ENCODE results near the gene IL1R2. TPM values are rescaled to one million over a fixed set of nuclear protein-coding genes. Genes with fewer than 3 reads are reported as not detected.

The IL1R2 gene
- total and polyA plus RNA-seq, 2 of the 8 experiments (the other 6 are each of a cell fraction or from before 2014, with no cell fraction given) = 0.06 TPM; not detected in 1

DNA sequence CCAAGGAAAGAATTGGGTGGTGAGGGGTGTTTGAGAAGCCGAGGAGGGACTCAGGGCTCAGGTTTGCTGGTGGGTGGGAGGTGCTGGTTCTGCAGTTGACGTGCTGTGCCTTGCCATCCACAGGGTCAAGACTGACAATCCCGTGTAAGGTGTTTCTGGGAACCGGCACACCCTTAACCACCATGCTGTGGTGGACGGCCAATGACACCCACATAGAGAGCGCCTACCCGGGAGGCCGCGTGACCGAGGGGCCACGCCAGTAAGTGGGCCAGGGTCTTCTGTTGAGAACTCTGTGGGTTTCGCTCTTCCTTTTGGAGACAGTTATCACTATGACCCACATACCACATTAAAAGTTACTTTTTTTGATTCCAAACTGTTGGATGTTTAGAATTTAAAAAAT is 32.6 kb downstream of the IL1R2 start:
- Histone ChIP-seq H2BK5ac (ENCODE audit: low read depth, low read length) (no peak overlapping the region), H2BK120ac (replicated peaks; ENCODE audit: low read depth, low read length) (no peak overlapping the region), H3K9me3 (ENCODE audit: insufficient read depth in 2 of 2, low read depth in 1 of 2, low read length in 1 of 2) (no peaks in the 10 kb centered on the region), H3K27me3 (replicated peaks in 1 of 4; ENCODE audit: control insufficient read depth in 3 of 4, extremely low read depth in 1 of 4, insufficient read depth in 3 of 4, low read length in 3 of 4) (no peaks in the 10 kb centered on the region), H3K36me3 (ENCODE audit: control insufficient read depth in 2 of 4, insufficient read depth in 4 of 4, low read length in 3 of 4) (no peaks in the 10 kb centered on the region), H3K4me2 (ENCODE audit: insufficient read depth in 1 of 2, low read depth in 2 of 2, low read length in 2 of 2) (no peak overlapping the region), H4K5ac (ENCODE audit: insufficient read length, low read depth, low read length) (no peak overlapping the region), H3K4ac (replicated peaks; ENCODE audit: insufficient read length, low read depth, low read length) (no peak overlapping the region), H2BK12ac (ENCODE audit: low read depth, low read length) (no peak overlapping the region), H3K9ac (replicated peaks in 1 of 4; ENCODE audit: extremely low read depth in 1 of 4, low read depth in 3 of 4, low read length in 3 of 4) (no peak overlapping the region), H3K4me1 (replicated peaks in 1 of 4; ENCODE audit: control insufficient read depth in 3 of 4, insufficient read depth in 4 of 4, low read length in 3 of 4) (peaks cover 0 to 3% (median 0%) of the 10 kb centered on the region in 4 experiments; a peak in 1 of 7 replicates), H3K23me2 (ENCODE audit: low read depth, low read length) (no peaks in the 10 kb centered on the region), H3K23ac (ENCODE audit: insufficient read length) (no peak overlapping the region), H3K4me3 (ENCODE audit: extremely low read depth in 1 of 4, insufficient read depth in 2 of 4, low read depth in 3 of 4, low read length in 4 of 4) (no peak overlapping the region), H2AFZ (ENCODE audit: low read length) (no peak overlapping the region), H3K79me1 (ENCODE audit: low read depth, low read length) (no peaks in the 10 kb centered on the region), H3K14ac (ENCODE audit: insufficient read length) (no peak overlapping the region), H2BK15ac (ENCODE audit: low read length) (no peak overlapping the region), H3K56ac (replicated peaks; ENCODE audit: insufficient read length, low read depth, low read length) (no peak overlapping the region), H3K18ac (ENCODE audit: extremely low read depth, low read length) (no peak overlapping the region), H4K8ac (ENCODE audit: extremely low read depth, insufficient read depth, low read length) (no peak overlapping the region), H2BK20ac (ENCODE audit: low read length) (no peak overlapping the region), H2AK5ac (ENCODE audit: low read depth, low read length) (no peak overlapping the region), H3K79me2 (ENCODE audit: control insufficient read depth in 1 of 2, insufficient read depth in 2 of 2, low read length in 2 of 2) (no peaks in the 10 kb centered on the region), H4K91ac (replicated peaks; ENCODE audit: insufficient read length, low read length) (no peak overlapping the region), H3K27ac (ENCODE audit: low read depth, low read length) (no peak overlapping the region), H4K20me1 (replicated peaks in 1 of 2; ENCODE audit: control insufficient read depth in 1 of 2, insufficient read depth in 2 of 2, low read length in 2 of 2) (no peaks in the 10 kb centered on the region)
- no peak for DNase-seq (ENCODE audit: low read depth in 1 of 2, low spot score in 2 of 2)
- 93% methylated on average over 12 of the region's 12 CpGs; no CpG with 5 or more reads in 1 of the 2 experiments for WGBS, 2 experiments (ENCODE audit: extremely low coverage in 1 of 2, insufficient coverage in 1 of 2, insufficient read length in 1 of 2, insufficient replicate concordance in 2 of 2, low coverage in 1 of 2, low lambda C conversion rate in 2 of 2, missing lambda C conversion rate in 1 of 2)
- no peak for FAIRE-seq
- CTCF ChIA-PET (ENCODE audit: partially characterized antibody) = interaction anchor here (1.1 to 3.2 kb wide), 5 partner anchors 13 to 142 kb away, joined by 3 to 17 read pairs (median 5); no protein-coding TSS in a partner anchor
- POLR2A ChIA-PET (ENCODE audit: partially characterized antibody) = no interaction called here
- TF ChIP-seq FOSL1 (IDR thresholded peaks at IDR 0.05; ENCODE audit: insufficient read depth, low read depth, low read length) (no peak), SIN3A (conservative IDR thresholded peaks at IDR 0.05 in 1 of 2, IDR thresholded peaks at IDR 0.05 in 1 of 2; ENCODE audit: low read depth in 1 of 2, low read length in 2 of 2) (no peak), SRF (IDR thresholded peaks at IDR 0.05; ENCODE audit: low read depth, low read length) (no peak), PHF8 (conservative IDR thresholded peaks at IDR 0.05; ENCODE audit: low read depth, low read length) (no peak), CBX8 (IDR thresholded peaks at IDR 0.05; ENCODE audit: borderline replicate concordance, low read depth, low read length) (no peak), YY1 (IDR thresholded peaks at IDR 0.05; ENCODE audit: low read depth, low read length) (no peak)
